ENCODE measurements around the gene PYGL.
"Not testable (repeated sequence)": the region's sequence is repeated elsewhere in the genome, so short reads cannot be mapped to it uniquely, and the experiment has no call there.

PYGL gene

GRCh38 chr14:50924843-50925242 is 19.4 kb downstream of the PYGL start:
- DNase-seq, result no peak

DNA sequence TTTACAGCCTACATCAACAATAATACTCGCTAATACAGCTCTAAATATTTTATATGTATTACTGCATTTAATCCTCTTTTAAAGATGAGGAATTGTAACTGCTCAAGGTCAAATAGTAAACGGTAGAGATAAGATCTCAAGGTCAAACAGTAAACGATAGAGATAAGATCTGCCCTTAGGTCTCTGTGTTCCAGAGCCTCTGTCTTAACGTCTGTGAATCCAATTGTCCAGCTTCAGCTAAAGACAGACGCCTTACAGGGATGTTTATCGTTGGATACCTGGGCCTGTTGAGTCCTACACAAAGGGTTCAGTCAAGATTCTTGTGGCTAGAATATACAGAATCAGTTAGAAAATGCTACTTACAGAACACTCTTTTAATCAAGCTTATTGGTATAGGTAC is 20.0 kb downstream of the PYGL start:
- DNase-seq, result no peak

DNA sequence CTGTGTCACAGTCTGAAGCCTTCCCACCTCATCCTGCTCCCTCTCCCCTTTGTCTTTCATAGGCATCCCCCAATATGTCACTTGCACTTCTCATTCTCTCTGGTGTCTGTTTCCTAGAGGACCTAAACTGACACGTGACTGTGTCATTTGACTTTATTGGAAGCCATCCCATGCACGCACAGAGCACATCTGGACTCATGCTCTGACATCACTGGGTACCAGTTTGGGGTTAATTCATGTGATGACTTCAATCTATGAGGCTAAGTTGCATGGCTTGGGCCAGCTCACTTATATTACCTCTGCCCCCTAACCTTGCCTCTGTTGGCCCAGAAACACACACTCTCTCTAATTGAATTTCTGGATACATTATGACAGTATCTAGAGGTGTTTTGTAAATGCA is 21.5 kb downstream of the PYGL start:
- DNase-seq, result no peak

- DNase-seq, result no peak
Measured at GRCh38 chr14:50920482-50921230, 23.6 kb downstream of the PYGL start.

DNA sequence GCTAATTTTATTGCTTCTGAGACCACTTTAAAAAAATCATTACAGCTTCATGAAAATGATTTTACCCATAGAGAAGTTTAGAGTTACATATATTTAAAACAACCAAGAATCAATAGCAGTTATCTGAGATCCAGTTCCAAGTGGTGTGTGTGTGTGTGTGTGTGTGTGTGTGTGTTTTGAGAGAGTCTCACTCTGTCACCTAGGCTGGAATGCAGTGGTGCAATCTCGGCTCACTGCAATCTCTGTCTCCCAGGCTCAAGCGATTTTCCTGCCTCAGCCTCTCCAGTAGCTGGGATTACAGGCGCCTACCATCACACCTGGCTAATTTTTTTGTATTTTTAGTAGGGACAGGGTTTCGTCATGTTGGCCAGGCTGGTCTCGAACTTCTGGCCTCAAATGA is 24.8 kb downstream of the PYGL start:
- not testable (repeated sequence) for DNase-seq

DNA sequence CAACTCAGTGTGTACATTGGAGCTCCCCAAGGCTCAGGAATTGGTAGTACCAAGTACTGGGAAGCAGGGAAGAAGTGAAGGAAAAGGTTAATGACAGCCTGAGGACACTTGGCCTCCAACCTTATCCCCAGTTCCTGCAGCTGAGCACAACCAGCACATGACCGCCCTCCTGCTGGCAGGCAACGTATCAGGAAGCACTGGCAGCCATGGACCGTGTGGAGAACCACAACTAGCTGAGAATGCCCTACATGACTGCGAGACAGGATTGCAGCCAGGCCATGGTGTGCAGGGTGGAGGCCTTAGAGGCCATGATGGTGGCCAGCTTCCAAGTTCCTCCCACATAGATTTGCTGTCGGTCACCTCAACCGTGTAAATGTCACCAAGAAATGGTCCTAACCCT is 26.8 kb downstream of the PYGL start:
- no peak for DNase-seq

- DNase-seq, result no peak
Measured at GRCh38 chr14:50910495-50911420, 33.5 kb downstream of the PYGL start.

DNA sequence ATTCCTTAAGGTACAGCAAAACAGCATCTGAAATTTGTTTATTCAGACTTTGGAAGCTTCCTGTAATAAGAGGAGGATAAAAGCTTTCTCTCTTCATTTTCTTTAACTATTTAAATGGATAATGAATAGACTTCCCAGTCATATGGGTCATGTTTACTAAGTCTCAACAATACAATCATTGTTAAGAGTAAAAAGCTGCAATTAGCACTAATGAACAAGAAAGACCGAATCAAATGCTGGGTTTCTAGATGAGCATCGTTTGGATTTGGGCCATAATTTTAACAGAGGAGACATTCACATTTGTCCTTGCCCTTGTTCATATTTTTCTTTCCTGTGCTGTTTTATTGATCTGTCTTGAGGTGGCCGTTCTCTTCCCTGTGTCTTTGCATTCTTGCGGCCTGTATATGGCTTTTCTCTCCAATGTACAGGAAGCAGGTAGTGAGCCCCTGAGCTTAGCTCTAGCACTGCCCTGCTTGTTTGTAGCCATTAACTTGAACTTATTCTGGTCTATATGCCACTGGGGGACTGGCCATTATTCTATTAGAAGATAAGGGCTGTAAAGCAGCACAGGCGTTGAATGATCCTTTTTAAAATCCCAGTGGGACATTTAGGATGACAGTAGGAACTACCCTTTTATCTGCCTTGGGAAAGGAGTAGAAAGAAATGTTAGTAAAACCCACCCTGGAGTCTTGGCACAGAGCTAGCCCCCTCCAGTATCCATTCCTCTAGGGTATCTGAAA is 37.8 kb downstream of the PYGL start:
- DNase-seq, result no peak

DNA sequence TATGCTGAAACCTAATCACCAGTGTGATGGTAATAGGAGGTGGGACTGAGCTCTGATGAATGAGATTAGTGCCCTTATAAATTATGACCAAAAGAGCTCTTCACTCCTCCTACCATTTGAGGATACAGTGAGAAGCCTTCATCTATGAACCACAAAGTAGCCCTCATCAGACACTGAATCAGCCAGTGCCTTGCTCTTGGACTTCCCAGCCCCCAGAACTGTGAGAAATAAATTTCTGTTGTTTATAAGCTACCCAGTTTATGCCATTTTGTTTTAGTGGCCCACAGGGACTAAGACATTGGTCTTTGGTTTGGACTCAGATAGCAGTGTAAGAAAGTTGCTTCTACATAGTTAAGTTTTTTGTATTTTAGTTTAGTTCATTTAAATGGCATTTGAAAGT is 39.6 kb downstream of the PYGL start:
- DNase-seq, result no peak

- DNase-seq, result no peak
Measured at GRCh38 chr14:50901361-50901760, 42.9 kb downstream of the PYGL start.

DNA sequence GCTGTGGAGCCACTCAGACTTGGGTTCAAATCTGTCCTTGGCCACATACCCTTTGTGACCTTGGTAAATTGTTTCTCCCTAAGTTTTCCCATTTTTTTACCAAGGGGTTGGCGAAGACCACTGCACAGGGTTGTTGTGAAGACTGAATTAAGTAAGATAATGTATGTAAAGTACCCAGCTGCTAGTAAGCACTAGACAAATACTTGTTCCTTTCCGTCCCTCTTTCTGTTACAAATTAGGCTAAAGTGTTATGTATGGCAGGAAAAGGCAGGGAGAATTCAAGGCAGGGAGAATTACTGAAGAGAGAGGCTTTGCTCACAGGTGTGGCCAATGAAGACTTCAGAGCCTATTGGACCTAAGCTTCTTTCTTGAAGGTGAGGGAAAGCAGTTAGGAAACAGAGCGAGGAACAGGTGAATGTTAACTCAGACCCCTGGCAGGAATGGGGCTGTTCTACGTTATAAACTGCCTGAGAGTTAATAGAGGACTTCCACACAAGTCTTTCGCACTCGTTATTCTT is 46.6 kb downstream of the PYGL start:
- DNase-seq, result no peak

- DNase-seq, result not testable (repeated sequence)
Measured at GRCh38 chr14:50897005-50897404, 47.3 kb downstream of the PYGL start.

GRCh38 chr14:50896421-50896820 is 47.9 kb downstream of the PYGL start:
- DNase-seq, result not testable (repeated sequence)

DNA sequence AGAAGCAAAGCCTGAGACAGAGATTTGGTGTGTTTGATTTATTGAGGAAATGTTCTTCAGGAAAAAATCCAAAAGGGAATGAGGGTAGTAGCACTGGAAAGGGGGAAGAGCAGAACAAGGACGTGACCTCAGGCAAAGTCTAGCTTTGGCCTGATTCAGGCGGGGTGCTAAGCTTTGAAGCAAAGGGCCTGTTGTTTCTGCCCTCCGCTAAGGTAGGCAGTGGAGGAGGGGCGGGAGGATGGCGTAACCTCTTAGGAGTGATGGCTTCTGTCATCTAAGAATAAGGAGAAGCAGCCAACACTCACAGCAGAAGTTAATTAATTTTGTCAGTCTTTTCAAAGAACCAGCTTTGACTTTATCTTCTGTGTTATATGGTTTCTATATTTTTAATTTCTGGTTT is 52.0 kb downstream of the PYGL start:
- DNase-seq, result no peak

DNA sequence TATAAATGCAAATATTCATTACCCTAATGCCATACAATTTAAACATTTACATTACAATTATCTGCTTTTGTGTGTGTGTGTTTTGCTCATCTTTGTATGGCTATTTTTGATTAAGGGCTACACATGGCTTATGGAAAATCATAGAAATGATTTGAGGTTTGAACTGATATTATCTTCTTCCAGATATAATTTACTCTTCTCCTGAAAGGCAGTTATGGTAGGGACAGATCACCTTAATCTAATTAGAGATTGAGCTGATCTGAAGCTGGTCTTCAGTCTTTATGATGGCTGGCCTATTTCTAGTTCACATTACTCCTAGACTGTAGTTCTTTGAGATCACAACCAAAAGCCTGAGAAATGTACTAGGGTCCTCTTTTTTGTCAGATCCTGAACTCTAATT is 56.8 kb downstream of the PYGL start:
- DNase-seq, result no peak

- no peak for DNase-seq
Measured at GRCh38 chr14:50883827-50884197, 60.5 kb downstream of the PYGL start.

DNA sequence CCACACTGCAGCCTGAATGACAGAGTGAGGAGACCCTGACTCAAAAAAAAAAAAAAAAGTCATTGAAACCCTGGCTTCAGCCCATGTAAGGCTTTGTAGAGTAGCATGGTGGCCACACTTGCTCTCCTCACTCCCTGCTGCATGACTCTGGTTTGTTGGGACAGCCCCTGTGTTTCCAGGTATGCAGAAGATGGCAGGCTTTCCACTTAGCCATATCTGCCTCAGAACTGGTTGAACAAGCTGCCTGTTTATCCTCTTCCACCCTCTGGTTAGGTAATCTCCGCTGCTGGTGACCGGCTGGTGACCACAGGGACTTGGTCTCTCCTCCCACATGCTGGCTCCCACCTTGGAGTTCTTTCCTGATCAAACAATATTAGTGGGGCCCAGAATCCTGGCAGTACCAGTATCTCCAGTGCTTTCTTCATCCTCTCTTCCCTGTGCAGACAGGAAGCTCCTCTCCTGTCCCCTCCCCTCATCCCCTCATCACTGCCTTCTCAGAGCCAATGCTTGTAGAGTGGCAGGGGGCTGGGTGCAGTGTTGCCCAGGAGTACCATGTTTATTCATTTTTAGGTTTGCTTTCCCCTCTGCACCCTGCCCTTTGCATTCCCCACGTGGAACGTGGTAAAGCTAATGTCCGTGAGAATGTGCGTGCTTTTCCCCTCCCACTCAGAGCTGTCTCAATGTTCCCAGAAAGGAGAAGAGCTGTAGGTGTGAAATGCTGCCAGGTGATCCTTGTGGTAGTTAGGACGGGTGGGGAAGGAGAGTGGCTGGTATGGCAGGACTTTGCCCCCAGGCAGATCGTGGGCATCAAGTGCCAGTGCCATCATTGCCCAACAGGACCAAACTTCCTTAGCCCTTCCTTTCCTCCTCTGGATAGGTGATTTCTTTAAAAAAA is 61.1 kb downstream of the PYGL start:
- no peak for DNase-seq

DNA sequence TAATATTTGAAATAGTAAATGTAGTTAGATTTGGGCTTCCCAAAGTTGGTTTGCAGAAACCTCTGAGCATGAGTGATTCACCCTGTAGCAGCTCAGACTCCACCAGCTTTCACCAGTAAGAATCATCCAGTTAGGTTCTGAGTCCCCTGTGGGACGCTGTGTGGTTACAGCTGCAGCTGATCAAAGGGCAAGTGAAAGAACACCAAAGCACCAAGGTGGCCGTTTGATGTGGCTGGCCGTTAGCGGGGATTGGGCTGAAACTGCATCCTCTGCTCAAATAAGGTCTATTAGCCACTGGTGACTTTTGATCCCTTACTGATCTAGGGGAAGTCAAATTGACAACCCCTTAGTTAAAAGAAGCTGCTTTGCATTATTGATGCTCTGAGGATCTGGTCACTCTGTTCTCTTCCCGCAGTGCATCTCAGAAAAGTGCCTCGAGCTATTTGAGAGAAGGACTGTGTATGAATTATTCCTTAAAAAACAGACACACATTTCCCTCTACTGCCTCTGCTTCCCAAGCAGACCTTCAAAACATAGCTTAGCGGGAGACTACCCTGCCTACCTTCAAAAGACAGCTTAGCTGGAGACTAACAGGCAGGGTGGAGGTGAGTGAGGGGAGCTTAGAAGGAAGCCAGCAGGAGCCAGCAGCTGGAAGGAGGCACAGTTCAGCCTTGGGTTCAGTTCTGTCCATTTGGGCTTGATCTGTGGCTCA is 68.8 kb downstream of the PYGL start:
- DNase-seq, result peak in 1 of 2 experiments; percentile 51

GRCh38 chr14:50874757-50875156 is 69.5 kb downstream of the PYGL start:
- no peak for DNase-seq

GRCh38 chr14:50871914-50872732 is 72.2 kb downstream of the PYGL start, which contains the start of gene ABHD12B:
Gene ABHD12B, plus strand, starts transcription at chr14:50872053. Its CDS starts 122 bp downstream, at chr14:50872175.
- DNase-seq, result no peak

Measured in stimulated activated CD4-positive, alpha-beta T cell treated with anti-CD3 and anti-CD28 coated beads, Interleukin-4, amount 100 ng/mL, for 4 hours (primary cell).